A549 (cell line): ENCODE data around the gene GAP43.

Source experiments
- CTCF ChIP-seq: fragments of >200 bp; sonication (Bioruptor Twin); formaldehyde crosslinking; IDR thresholded peaks from 3 replicates; pipeline ENCODE4 v1.5.1; 2016
- EP300 ChIP-seq, 2 experiments: fragments of >200 bp; sonication (Bioruptor Twin); formaldehyde crosslinking; IDR thresholded peaks; 2 replicates in 1 of 2; 3 replicates in 1 of 2; pipeline ENCODE4 v1.6.1; 2016 to 2017
- FOSL2 ChIP-seq, 2 experiments: fragments of 450-650 bp in 1 of 2; fragments of >200 bp in 1 of 2; sonication (Bioruptor Twin) in 1 of 2; formaldehyde crosslinking; IDR thresholded peaks; 2 replicates each; pipeline versions ENCODE4 v1.5.0 to v1.6.1; 2016 to 2020; ENCODE audit warnings: mild to moderate bottlenecking in 1 of 2, moderate library complexity in 1 of 2
- JUN ChIP-seq, 2 experiments: fragments of >200 bp; sonication (Bioruptor Twin); formaldehyde crosslinking; IDR thresholded peaks; 2 replicates in 1 of 2; 3 replicates in 1 of 2; pipeline ENCODE4 v1.6.1; 2016 to 2017
- MAX ChIP-seq: IDR thresholded peaks from 2 replicates; pipeline ENCODE4 v1.6.1; 2012
- POLR2A ChIP-seq: IDR thresholded peaks from 2 replicates; pipeline ENCODE4 v1.6.1; 2012; ENCODE audit warnings: mild to moderate bottlenecking, low read length
- RCOR1 ChIP-seq: fragments of 150-350 bp; IDR thresholded peaks from 2 replicates; pipeline ENCODE4 v1.6.1; 2014; ENCODE audit warnings: antibody characterized with exemption, low read length, low read depth
- REST ChIP-seq: fragments of 200-600 bp; sonication (generic); IDR thresholded peaks from 2 replicates; pipeline ENCODE4 v1.6.1; 2016; ENCODE audit warnings: antibody characterized with exemption, mild to moderate bottlenecking, moderate library complexity
- SREBF2 ChIP-seq: fragments of 450-650 bp; IDR thresholded peaks from 2 replicates; pipeline ENCODE4 v1.6.1; 2014; ENCODE audit warnings: mild to moderate bottlenecking, moderate library complexity
- ZFP36 ChIP-seq: fragments of 450-650 bp; IDR thresholded peaks from 2 replicates; pipeline ENCODE4 v1.6.1; 2014; ENCODE audit warnings: borderline replicate concordance; ENCODE audit not compliant: partially characterized antibody
- TF ChIP-seq, protein P1 (sequence below): fragments of >200 bp; sonication (Bioruptor Twin); formaldehyde crosslinking; IDR thresholded peaks from 2 replicates; pipeline ENCODE4 v1.6.1; 2016
- TF ChIP-seq, protein P2 (sequence below): fragments of 450-650 bp; IDR thresholded peaks from 2 replicates; pipeline ENCODE4 v1.6.1; 2014; ENCODE audit warnings: antibody characterized with exemption

DNA sequence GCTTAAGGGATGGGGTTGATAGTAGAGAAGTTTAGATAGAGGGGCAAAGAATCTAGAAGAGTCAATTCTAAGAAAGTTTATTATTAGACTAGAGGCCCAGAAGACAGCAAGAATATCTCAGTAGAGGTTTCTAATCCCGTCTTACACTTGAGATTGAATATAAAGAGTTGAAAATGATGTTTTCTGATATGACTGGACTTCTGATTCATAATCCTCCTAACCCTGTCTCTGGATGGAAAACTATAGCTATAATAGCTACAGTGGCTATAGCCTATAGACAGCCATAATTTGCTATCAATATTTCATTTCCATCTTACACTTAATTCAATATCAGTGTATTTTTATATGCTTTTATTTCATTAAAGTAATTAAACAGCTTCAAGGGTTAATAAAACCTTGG is 60.0 kb downstream of the GAP43 start:
- TF ChIP-seq CTCF = no peak
- TF ChIP-seq MAX = no peak
- TF ChIP-seq, protein P1, sequence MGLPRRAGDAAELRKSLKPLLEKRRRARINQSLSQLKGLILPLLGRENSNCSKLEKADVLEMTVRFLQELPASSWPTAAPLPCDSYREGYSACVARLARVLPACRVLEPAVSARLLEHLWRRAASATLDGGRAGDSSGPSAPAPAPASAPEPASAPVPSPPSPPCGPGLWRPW = no peak
- no peak for TF ChIP-seq JUN (IDR thresholded peaks at IDR 0.05)
- TF ChIP-seq EP300 (IDR thresholded peaks at IDR 0.05) = no peak
- no peak for TF ChIP-seq POLR2A
- TF ChIP-seq ZFP36 = no peak
- TF ChIP-seq REST = no peak
- TF ChIP-seq, protein P2, sequence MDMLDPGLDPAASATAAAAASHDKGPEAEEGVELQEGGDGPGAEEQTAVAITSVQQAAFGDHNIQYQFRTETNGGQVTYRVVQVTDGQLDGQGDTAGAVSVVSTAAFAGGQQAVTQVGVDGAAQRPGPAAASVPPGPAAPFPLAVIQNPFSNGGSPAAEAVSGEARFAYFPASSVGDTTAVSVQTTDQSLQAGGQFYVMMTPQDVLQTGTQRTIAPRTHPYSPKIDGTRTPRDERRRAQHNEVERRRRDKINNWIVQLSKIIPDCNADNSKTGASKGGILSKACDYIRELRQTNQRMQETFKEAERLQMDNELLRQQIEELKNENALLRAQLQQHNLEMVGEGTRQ = no peak
- TF ChIP-seq SREBF2 = no peak
- TF ChIP-seq FOSL2 (IDR thresholded peaks at IDR 0.05) = no peak
- TF ChIP-seq FOSL2 (CRISPR knock-in tag; IDR thresholded peaks at IDR 0.05) = no peak
- no peak for TF ChIP-seq RCOR1
